ENCODE measurements around the gene HSPA1L.

GRCh38 chr6:31769684-31770371 is 45.3 kb downstream of the HSPA1L start:
- TF ChIP-seq GATA2 (IDR thresholded peaks at IDR 0.05; ENCODE audit: low read depth, low read length) (no peak), GATA3 (IDR thresholded peaks at IDR 0.05; ENCODE audit: low read depth, low read length) (no peak)
